IMR-90 (cell line): ENCODE measurements around the gene TEAD2. TPM values are rescaled to one million over a fixed set of nuclear protein-coding genes. Genes with fewer than 3 reads are reported as not detected.

Experiments used
- ATAC-seq: fragments of 200-7000 bp; cut with Tn5 transposase; 2 replicates; pipeline ENCODE4 v1.9.1; 2020; ENCODE audit warnings: low read depth, mild to moderate bottlenecking, moderate library complexity
- BruUV-seq: library from RNA; stranded (reverse); fragments of 400-500 nt; replicated peaks from 2 replicates; lab custom pipeline; 2021; lab: Mats Ljungman, UMichigan
- CTCF ChIA-PET: fragments of 300-600 bp; formaldehyde crosslinking; extraction: SDS; loops from one replicate; lab custom pipeline; 2021; ENCODE audit warnings: antibody characterized with exemption; lab: Yijun Ruan, JAX
- POLR2A ChIA-PET: fragments of 300-600 bp; sonication (Branson Sonifier 250); formaldehyde crosslinking; loops from one replicate; lab custom pipeline; 2022; ENCODE audit warnings: antibody characterized with exemption; ENCODE audit not compliant: unreplicated experiment; lab: Charles Lee
- DNase-seq: peaks from one replicate; pipeline ENCODE4 v3.0.0; 2013
- H2AFZ ChIP-seq: replicated peaks from 2 replicates; pipeline ENCODE3; 2013; ENCODE audit warnings: low read length, mild to moderate bottlenecking; ENCODE audit not compliant: poor library complexity
- H2AK5ac ChIP-seq: 2 replicates; pipeline ENCODE4 v1.6.1; 2013; ENCODE audit warnings: low read depth, low read length, inconsistent platforms
- H2AK9ac ChIP-seq: replicated peaks from 2 replicates; pipeline ENCODE3; 2013; ENCODE audit warnings: mild to moderate bottlenecking, low read depth, low read length, moderate library complexity; ENCODE audit not compliant: poor library complexity
- H2BK120ac ChIP-seq: 2 replicates; pipeline ENCODE4 v1.6.1; 2013; ENCODE audit warnings: low read depth, low read length, inconsistent platforms
- H2BK15ac ChIP-seq: 3 replicates; pipeline ENCODE4 v1.6.1; 2013; ENCODE audit warnings: low read depth, low read length, inconsistent platforms
- H2BK20ac ChIP-seq: 2 replicates; pipeline ENCODE4 v1.6.1; 2013; ENCODE audit warnings: low read depth, mild to moderate bottlenecking, inconsistent platforms, low read length, moderate library complexity
- H2BK5ac ChIP-seq: 2 replicates; pipeline ENCODE4 v1.6.1; 2013; ENCODE audit warnings: mild to moderate bottlenecking, low read depth, low read length, inconsistent platforms; ENCODE audit not compliant: poor library complexity, severe bottlenecking
- H3K14ac ChIP-seq: replicated peaks from 2 replicates; pipeline ENCODE4 v1.6.1; 2013; ENCODE audit warnings: low read depth, low read length, inconsistent platforms
- H3K18ac ChIP-seq: 2 replicates; pipeline ENCODE4 v1.6.1; 2013; ENCODE audit warnings: low read depth, low read length, control low read depth
- H3K23ac ChIP-seq: 2 replicates; pipeline ENCODE4 v1.6.1; 2013; ENCODE audit warnings: low read depth, low read length, inconsistent platforms
- H3K27ac ChIP-seq: 2 replicates; pipeline ENCODE4 v1.5.1; 2013; ENCODE audit warnings: mild to moderate bottlenecking, control low read depth, low read length; ENCODE audit not compliant: insufficient read depth
- H3K27me3 ChIP-seq: 2 replicates; pipeline ENCODE4 v1.6.1; 2013; ENCODE audit warnings: low read length; ENCODE audit not compliant: control insufficient read depth, insufficient read depth
- H3K36me3 ChIP-seq: 2 replicates; pipeline ENCODE4 v1.6.1; 2013; ENCODE audit warnings: low read length, mixed read lengths; ENCODE audit not compliant: control insufficient read depth, insufficient read depth
- H3K4ac ChIP-seq: 2 replicates; pipeline ENCODE4 v1.6.1; 2013; ENCODE audit warnings: low read depth, low read length, inconsistent platforms
- H3K4me1 ChIP-seq: 2 replicates; pipeline ENCODE4 v1.6.1; 2013; ENCODE audit warnings: low read length, mixed read lengths; ENCODE audit not compliant: control insufficient read depth, insufficient read depth
- H3K4me2 ChIP-seq: 2 replicates; pipeline ENCODE4 v1.6.1; 2013; ENCODE audit warnings: low read depth, mild to moderate bottlenecking, control low read depth, low read length, moderate library complexity
- H3K4me3 ChIP-seq: 2 replicates; pipeline ENCODE4 v1.5.1; 2013; ENCODE audit warnings: low read depth, mild to moderate bottlenecking, control low read depth, low read length, moderate library complexity; ENCODE audit not compliant: insufficient read depth
- H3K56ac ChIP-seq: 2 replicates; pipeline ENCODE4 v1.6.1; 2013; ENCODE audit warnings: low read length, inconsistent platforms; ENCODE audit not compliant: insufficient read depth; ENCODE audit errors: extremely low read depth
- H3K79me1 ChIP-seq, 2 experiments: 2 replicates each; pipeline ENCODE4 v1.6.1; 2013; ENCODE audit warnings: low read length in 2 of 2, inconsistent platforms in 1 of 2, low read depth in 1 of 2
- H3K9ac ChIP-seq: 2 replicates; pipeline ENCODE4 v1.6.1; 2013; ENCODE audit warnings: low read depth, low read length, control low read depth
- H3K9me1 ChIP-seq: 2 replicates; pipeline ENCODE4 v1.6.1; 2013; ENCODE audit warnings: low read length, inconsistent platforms; ENCODE audit not compliant: insufficient read depth
- H3K9me3 ChIP-seq: 2 replicates; pipeline ENCODE4 v1.6.1; 2013; ENCODE audit warnings: low read length; ENCODE audit not compliant: control insufficient read depth, insufficient read depth
- H4K20me1 ChIP-seq: 2 replicates; pipeline ENCODE4 v1.6.1; 2013; ENCODE audit warnings: low read length, inconsistent platforms; ENCODE audit not compliant: insufficient read depth
- H4K5ac ChIP-seq: 2 replicates; pipeline ENCODE4 v1.6.1; 2013; ENCODE audit warnings: mild to moderate bottlenecking, low read depth, low read length, control low read depth
- H4K8ac ChIP-seq, 2 experiments: 2 replicates each; pipeline ENCODE4 v1.6.1; 2013; ENCODE audit warnings: low read depth in 2 of 2, low read length in 2 of 2, control low read depth in 1 of 2, inconsistent platforms in 1 of 2
- H4K91ac ChIP-seq: 2 replicates; pipeline ENCODE4 v1.6.1; 2013; ENCODE audit warnings: low read depth, low read length, inconsistent platforms; ENCODE audit not compliant: insufficient read depth
- CHD1 ChIP-seq: IDR thresholded peaks from 2 replicates; pipeline ENCODE4 v1.6.1; 2012; ENCODE audit warnings: low read depth, low read length, improper control_type of control experiment
- MAZ ChIP-seq: IDR thresholded peaks from 2 replicates; pipeline ENCODE4 v1.6.1; 2012; ENCODE audit warnings: low read depth, mild to moderate bottlenecking, low read length, improper control_type of control experiment, moderate library complexity, borderline replicate concordance
- POLR2A ChIP-seq: IDR thresholded peaks from 2 replicates; pipeline ENCODE4 v1.6.1; 2012; ENCODE audit warnings: mild to moderate bottlenecking, low read depth, low read length
- RAD21 ChIP-seq: IDR thresholded peaks from 2 replicates; pipeline ENCODE4 v1.6.1; 2012; ENCODE audit warnings: low read length, improper control_type of control experiment
- RCOR1 ChIP-seq: IDR thresholded peaks from 2 replicates; pipeline ENCODE4 v1.6.1; 2012; ENCODE audit warnings: mild to moderate bottlenecking, low read length, improper control_type of control experiment; ENCODE audit not compliant: insufficient replicate concordance
- SMC3 ChIP-seq: fragments of 150-350 bp; IDR thresholded peaks from 2 replicates; pipeline ENCODE4 v1.6.1; 2016; ENCODE audit warnings: low read depth, mild to moderate bottlenecking, antibody characterized with exemption, low read length, moderate library complexity
- WGBS, 2 experiments: methylation state at CpG; one replicate each; pipeline versions ENCODE4 v1.1.5 to v1.1.7; 2013; ENCODE audit warnings: missing lambda C conversion rate in 2 of 2; ENCODE audit not compliant: insufficient read length in 1 of 2; ENCODE audit errors: extremely low coverage in 2 of 2; 5-methylcytosine and 5-hydroxymethylcytosine counted together
- dilution Hi-C: fragments of 300-500 bp; cut with HindIII; formaldehyde crosslinking; loops from one replicate; pipeline ENCODE4 v1.14.3; 2018; ENCODE audit warnings: low sequenced_read_pairs; ENCODE audit not compliant: unreplicated experiment
- in situ Hi-C: fragments of 300-500 bp; cut with MboI; formaldehyde crosslinking; loops from 3 replicates; pipeline ENCODE4 v1.14.3; 2019; ENCODE audit warnings: low sequenced_read_pairs, inconsistent platforms, mixed read lengths
- intact Hi-C: fragments of 100-400 bp; cut with micrococcal nuclease; formaldehyde crosslinking; loops from 2 replicates; pipeline ENCODE4 v1.10.0; 2022
- polyA plus RNA-seq, 3 experiments: library from polyadenylated mRNA; depleted of rRNA; stranded (reverse); fragments of >200 nt; gene quantifications; 2 replicates each; pipeline ENCODE4 v1.2.3, GENCODE V29; 2012; ENCODE audit warnings: low replicate concordance in 1 of 3
- total RNA-seq: library from RNA; depleted of rRNA; stranded (reverse); fragments of >200 nt; gene quantifications from 2 replicates; pipeline ENCODE4 v1.2.3, GENCODE V29; 2012

TEAD2 gene
- total and polyA plus RNA-seq, 2 of the 4 experiments (the other 2 are of a cell fraction): 30.8 to 33.6 TPM

- Histone ChIP-seq H3K9me1 (peaks cover 8% of the 10 kb centered on the region; the same call in 1 of the 2 replicates), H4K91ac (no peak within 1 kb of the TSS), H4K20me1 (peaks cover 5% of the 10 kb centered on the region; the same call in 1 of the 2 replicates), H4K8ac (no peak within 1 kb of the TSS), H3K4me2 (no peak within 1 kb of the TSS), H3K79me1 (no peaks in the 10 kb centered on the region; a peak in 1 of 4 replicates), H2AFZ (no peak within 1 kb of the TSS), H3K4me1 (no peaks in the 10 kb centered on the region), H3K27me3 (no peaks in the 10 kb centered on the region), H3K4ac (no peak within 1 kb of the TSS), H3K14ac (no peak within 1 kb of the TSS), H2AK5ac (no peak within 1 kb of the TSS), H2BK120ac (no peak within 1 kb of the TSS), H2BK15ac (no peak within 1 kb of the TSS), H3K9ac (no peak within 1 kb of the TSS), H2AK9ac (no peak within 1 kb of the TSS), H3K9me3 (no peaks in the 10 kb centered on the region), H3K23ac (no peak within 1 kb of the TSS), H3K4me3 (no peak within 1 kb of the TSS), H3K56ac (no peak within 1 kb of the TSS), H2BK20ac (no peak within 1 kb of the TSS), H4K5ac (no peak within 1 kb of the TSS), H2BK5ac (no peak within 1 kb of the TSS), H3K18ac (no peak within 1 kb of the TSS), H3K36me3 (peaks cover 7% of the 10 kb centered on the region), H3K27ac (no peak within 1 kb of the TSS)
- ATAC-seq (no peak), DNase-seq (no peak)
- POLR2A ChIA-PET: interaction anchor here (0.6 kb wide), 1 partner anchor 45 kb away, joined by 10 read pairs; no protein-coding TSS in a partner anchor
- intact Hi-C loops (no loop called here), dilution Hi-C loops (no loop called here), in situ Hi-C loops (no loop called here)
- WGBS, 2 experiments: 100% methylated on average over 2 of the region's 13 CpGs; no CpG with 5 or more reads in 1 of the 2 experiments
- no peak for TF ChIP-seq RAD21
- no peak for TF ChIP-seq SMC3
- no peak for TF ChIP-seq POLR2A
- no peak for TF ChIP-seq RCOR1
- TF ChIP-seq CHD1: no peak
- TF ChIP-seq MAZ: no peak
- no TSS peak for BruUV-seq
- CTCF ChIA-PET: no interaction called here
Observed at GRCh38 chr19:49335071-49335783, 27.0 kb downstream of the TEAD2 start, which contains the start of gene CD37. Gene CD37, plus strand, starts transcription at chr19:49335406. Its CDS starts 135 bp downstream, at chr19:49335541.
